ENCODE results near the gene CLASP2. TPM values are rescaled to one million over a fixed set of nuclear protein-coding genes. Genes with fewer than 3 reads are reported as not detected.
"Not testable (repeated sequence)": the region's sequence is repeated elsewhere in the genome, so short reads cannot be mapped to it uniquely, and the experiment has no call there.

The CLASP2 gene
- total RNA-seq (10 to 100 TPM; 20.2 to 33.5 (median 21.4) TPM), polyA plus RNA-seq (10 to 100 TPM in 1 of 2 donors, 1 to 10 TPM in 1; 8.5 to 16.7 TPM)

DNA sequence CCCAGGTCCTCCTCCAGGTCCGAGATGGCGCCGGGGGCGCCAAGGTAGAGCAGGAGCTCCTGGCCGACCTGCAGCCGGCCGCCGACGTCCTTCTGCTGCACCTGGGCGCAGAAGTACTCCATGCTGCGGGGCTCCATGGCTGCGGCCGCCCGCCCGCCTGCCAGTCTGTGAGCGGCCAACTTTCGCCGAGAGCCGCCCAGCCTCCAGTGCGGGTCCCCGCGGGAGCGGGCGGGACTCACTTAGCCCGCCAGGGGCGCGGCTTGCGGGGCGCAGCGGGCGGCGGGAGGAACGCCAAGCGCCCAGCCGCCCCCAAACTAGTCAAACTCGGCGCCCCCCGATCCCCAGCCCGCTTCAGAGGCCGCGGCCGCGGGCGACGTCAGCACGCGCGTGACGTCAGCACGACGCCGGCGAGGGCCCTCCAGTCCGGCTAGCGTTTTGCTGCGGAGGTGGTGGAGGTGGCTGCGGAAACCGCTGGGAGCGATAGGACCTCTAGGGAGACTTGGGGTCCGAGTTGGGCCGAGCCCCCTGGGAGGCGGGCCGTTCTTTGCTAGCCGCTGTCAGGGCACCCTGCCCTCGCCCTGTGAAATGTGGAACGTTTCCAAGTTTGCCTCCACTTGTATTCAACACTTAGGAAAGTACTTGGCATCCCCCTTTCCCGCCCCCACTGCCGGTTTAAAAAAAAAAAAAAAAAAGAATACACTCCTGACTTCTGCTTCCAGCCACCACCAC lies at the start of gene CLASP2:
TSS of gene CLASP2 (minus strand) at position 389 of the 729 bp plus-strand sequence. CDS start at position 137, 252 bp downstream.
- no peaks in the 10 kb centered on the region for H3K9me3 ChIP-seq
- TF ChIP-seq, protein P1, sequence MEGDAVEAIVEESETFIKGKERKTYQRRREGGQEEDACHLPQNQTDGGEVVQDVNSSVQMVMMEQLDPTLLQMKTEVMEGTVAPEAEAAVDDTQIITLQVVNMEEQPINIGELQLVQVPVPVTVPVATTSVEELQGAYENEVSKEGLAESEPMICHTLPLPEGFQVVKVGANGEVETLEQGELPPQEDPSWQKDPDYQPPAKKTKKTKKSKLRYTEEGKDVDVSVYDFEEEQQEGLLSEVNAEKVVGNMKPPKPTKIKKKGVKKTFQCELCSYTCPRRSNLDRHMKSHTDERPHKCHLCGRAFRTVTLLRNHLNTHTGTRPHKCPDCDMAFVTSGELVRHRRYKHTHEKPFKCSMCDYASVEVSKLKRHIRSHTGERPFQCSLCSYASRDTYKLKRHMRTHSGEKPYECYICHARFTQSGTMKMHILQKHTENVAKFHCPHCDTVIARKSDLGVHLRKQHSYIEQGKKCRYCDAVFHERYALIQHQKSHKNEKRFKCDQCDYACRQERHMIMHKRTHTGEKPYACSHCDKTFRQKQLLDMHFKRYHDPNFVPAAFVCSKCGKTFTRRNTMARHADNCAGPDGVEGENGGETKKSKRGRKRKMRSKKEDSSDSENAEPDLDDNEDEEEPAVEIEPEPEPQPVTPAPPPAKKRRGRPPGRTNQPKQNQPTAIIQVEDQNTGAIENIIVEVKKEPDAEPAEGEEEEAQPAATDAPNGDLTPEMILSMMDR (IDR thresholded peaks at IDR 0.05) = peak in 1 of 4 donors; percentile 11
- intact Hi-C loops (cut with DNase I) = no loop called here
- ATAC-seq (peak; percentile 89 to 95 (median 93)), FAIRE-seq (no peak), DNase-seq (peak; percentile 81 to 94 (median 87))
- no peaks in the 10 kb centered on the region for H3K27me3 ChIP-seq
- peak within 1 kb of the TSS; percentile 98 to 99 (median 98) for H3K27ac ChIP-seq
- H3K4me1 ChIP-seq = peaks cover 4 to 13% (median 10%) of the 10 kb centered on the region in 3 donors
- peak within 1 kb of the TSS; percentile 65 to 90 (median 85) for H3K4me3 ChIP-seq
- H3K36me3 ChIP-seq = no peaks in the 10 kb centered on the region
- WGBS, 2 donors = 0 to 1% methylated on average over 44 to 68 of the region's 68 CpGs

DNA sequence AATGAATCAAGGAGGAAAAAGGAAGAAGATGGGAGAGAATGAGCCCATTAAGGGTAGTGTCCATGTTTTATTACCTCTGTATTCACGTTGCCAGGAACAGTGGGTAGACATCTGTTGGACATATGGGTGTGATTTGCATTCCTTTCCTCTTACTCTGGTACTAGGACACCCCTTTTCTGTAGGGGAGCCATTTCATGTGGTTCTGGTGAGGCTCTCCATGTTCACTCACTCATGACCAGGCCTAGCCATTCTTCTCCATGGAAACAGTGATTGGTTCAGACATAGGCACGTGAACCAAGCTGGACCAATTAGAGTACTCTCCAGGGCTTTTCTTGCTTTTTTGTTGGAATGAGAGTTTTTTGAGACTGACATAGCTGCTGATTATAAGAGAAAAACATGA lies 40.8 kb upstream of the CLASP2 start:
- Histone ChIP-seq H3K36me3 (no peaks in the 10 kb centered on the region), H3K27me3 (no peaks in the 10 kb centered on the region), H3K4me1 (no peaks in the 10 kb centered on the region), H3K4me3 (no peak overlapping the region), H3K27ac (no peak overlapping the region), H3K9me3 (no peaks in the 10 kb centered on the region)
- no peak for ATAC-seq
- no peak for FAIRE-seq
- 75 to 85% methylated on average over 2 of the region's 2 CpGs for WGBS, 2 donors
- TF ChIP-seq, protein P1 (IDR thresholded peaks at IDR 0.05) = no peak
- intact Hi-C loops (cut with DNase I) = no loop called here
- no peak for DNase-seq

DNA sequence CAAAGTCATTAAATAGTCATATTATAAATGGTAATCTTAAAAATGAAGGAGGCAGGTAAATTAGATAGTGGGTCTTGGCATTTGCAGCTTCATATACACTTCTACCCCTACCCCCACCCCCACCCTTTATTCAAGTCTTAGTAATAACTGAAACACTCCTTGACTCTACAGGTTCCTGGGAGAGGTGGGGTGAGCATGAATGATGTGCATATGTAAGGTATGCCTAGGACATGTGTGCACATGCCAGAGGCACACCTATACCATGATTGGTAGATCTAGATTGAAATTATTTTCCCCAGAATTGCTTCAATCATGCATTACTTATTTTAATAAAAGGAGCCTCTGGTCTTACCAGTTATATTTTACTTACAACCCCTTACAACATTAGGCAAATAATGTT lies 40.2 kb upstream of the CLASP2 start:
- Histone ChIP-seq H3K4me3 (no peak overlapping the region), H3K9me3 (no peaks in the 10 kb centered on the region), H3K27me3 (no peaks in the 10 kb centered on the region), H3K4me1 (no peaks in the 10 kb centered on the region), H3K36me3 (no peaks in the 10 kb centered on the region), H3K27ac (no peak overlapping the region)
- no peak for FAIRE-seq
- TF ChIP-seq, protein P1 (IDR thresholded peaks at IDR 0.05) = no peak
- no peak for DNase-seq
- ATAC-seq = no peak
- intact Hi-C loops (cut with DNase I) = no loop called here

DNA sequence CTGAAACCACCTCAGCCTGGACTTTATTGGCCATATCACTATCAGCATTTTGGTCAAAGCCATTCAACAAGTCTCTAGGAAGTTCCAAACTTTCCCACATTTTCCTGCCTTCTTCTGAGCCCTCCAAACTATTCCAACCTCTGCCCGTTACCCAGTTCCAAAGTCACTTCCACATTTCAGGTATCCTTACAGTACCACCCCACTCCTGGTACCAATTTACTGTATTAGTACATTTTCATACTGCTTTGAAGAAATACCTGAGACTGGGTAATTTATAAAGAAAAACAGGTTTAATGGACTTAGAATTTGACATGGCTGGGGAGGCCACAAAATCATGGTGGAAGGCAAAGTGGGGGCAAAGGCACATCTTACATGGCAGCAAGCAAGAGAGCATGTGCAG lies 36.3 kb upstream of the CLASP2 start:
- H3K27ac ChIP-seq; ATAC-seq; H3K36me3 ChIP-seq; FAIRE-seq; intact Hi-C loops (cut with DNase I); DNase-seq; H3K4me1 ChIP-seq; H3K27me3 ChIP-seq; H3K9me3 ChIP-seq; H3K4me3 ChIP-seq: not testable (repeated sequence)
- 80 to 83% methylated on average over 1 of the region's 1 CpG for WGBS, 2 donors

DNA sequence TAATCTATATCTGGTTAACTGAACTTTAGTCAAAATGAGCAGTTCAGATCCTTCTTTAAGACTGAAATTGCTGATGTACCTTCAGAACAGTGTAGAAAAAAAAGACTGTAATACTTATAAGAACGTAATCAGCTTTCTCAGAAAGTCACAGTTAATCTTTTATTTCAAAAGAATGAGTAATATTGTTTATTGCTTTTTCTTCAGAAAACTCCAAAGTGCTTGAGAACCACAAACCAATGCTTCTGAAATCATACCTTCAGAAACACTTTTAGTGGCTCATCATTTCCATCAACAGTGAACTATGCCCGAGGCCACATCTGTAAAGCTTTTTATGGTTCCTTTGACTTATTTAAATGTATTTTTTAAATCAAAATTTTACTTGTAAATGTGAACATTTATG lies 33.3 kb upstream of the CLASP2 start:
- FAIRE-seq (no peak), DNase-seq (no peak), ATAC-seq (no peak)
- no peak overlapping the region for H3K4me3 ChIP-seq
- no peak overlapping the region for H3K27ac ChIP-seq
- intact Hi-C loops (cut with DNase I) = no loop called here
- H3K9me3 ChIP-seq = no peaks in the 10 kb centered on the region
- TF ChIP-seq, protein P1 (IDR thresholded peaks at IDR 0.05) = no peak
- no peaks in the 10 kb centered on the region for H3K4me1 ChIP-seq
- 66 to 89% methylated on average over 2 of the region's 2 CpGs for WGBS, 2 donors
- H3K36me3 ChIP-seq = no peaks in the 10 kb centered on the region
- H3K27me3 ChIP-seq = no peaks in the 10 kb centered on the region

Measured in pancreas (tissue), 10 donors.